ENCODE results near the gene LEKR1. TPM values are rescaled to one million over a fixed set of nuclear protein-coding genes. Genes with fewer than 3 reads are reported as not detected.

Gene LEKR1
- total RNA-seq, 1 experiment from 2014 or later, result 1.3 TPM

- BruUV-seq (replicated peaks), result no TSS peak
- no peak for DNase-seq (ENCODE audit: unreplicated experiment)
- Mint-ChIP-seq H3K27me3 (ENCODE audit: insufficient read depth, unreplicated experiment) (no peaks in the 10 kb centered on the region), H3K27ac (ENCODE audit: low read depth, unreplicated experiment) (no peak overlapping the region), H3K9me3 (ENCODE audit: unreplicated experiment) (no peaks in the 10 kb centered on the region), H3K4me1 (ENCODE audit: insufficient read depth, unreplicated experiment) (peaks cover 15% of the 10 kb centered on the region), H3K4me3 (ENCODE audit: unreplicated experiment) (no peak overlapping the region), H3K36me3 (ENCODE audit: insufficient read depth, unreplicated experiment) (no peaks in the 10 kb centered on the region)
- ChIA-PET CTCF (interaction anchor here (0.6 to 1.1 kb wide), 4 partner anchors 60 to 316 kb away, joined by 3 read pairs; no protein-coding TSS in a partner anchor), POLR2A (no interaction called here)
- no peak for TF ChIP-seq CTCF (IDR thresholded peaks at IDR 0.05; ENCODE audit: unreplicated experiment)
- intact Hi-C loops (cut with micrococcal nuclease), result no loop called here
Measured at GRCh38 chr3:157077565-157077991, 251.4 kb downstream of the LEKR1 start.

- BruUV-seq (replicated peaks), result no TSS peak
- Mint-ChIP-seq H3K36me3 (ENCODE audit: insufficient read depth, unreplicated experiment) (no peaks in the 10 kb centered on the region), H3K27ac (ENCODE audit: low read depth, unreplicated experiment) (no peak overlapping the region), H3K27me3 (ENCODE audit: insufficient read depth, unreplicated experiment) (no peaks in the 10 kb centered on the region), H3K9me3 (ENCODE audit: unreplicated experiment) (no peaks in the 10 kb centered on the region), H3K4me1 (ENCODE audit: insufficient read depth, unreplicated experiment) (peaks cover 22% of the 10 kb centered on the region), H3K4me3 (ENCODE audit: unreplicated experiment) (no peak overlapping the region)
- POLR2A ChIA-PET, result interaction anchor here (0.7 kb wide), 1 partner anchor 81 kb away, joined by 3 read pairs; no protein-coding TSS in a partner anchor
- TF ChIP-seq CTCF (IDR thresholded peaks at IDR 0.05; ENCODE audit: unreplicated experiment), result no peak
- CTCF ChIA-PET, result interaction anchor here (0.6 to 1.1 kb wide), 4 partner anchors 59 to 869 kb away, joined by 3 read pairs; no protein-coding TSS in a partner anchor
- intact Hi-C loops (cut with micrococcal nuclease), result no loop called here
- no peak for DNase-seq (ENCODE audit: unreplicated experiment)
Measured at GRCh38 chr3:157078131-157078810, 252.1 kb downstream of the LEKR1 start.

- Mint-ChIP-seq H3K4me1 (ENCODE audit: insufficient read depth, unreplicated experiment) (peaks cover 23% of the 10 kb centered on the region), H3K36me3 (ENCODE audit: insufficient read depth, unreplicated experiment) (no peaks in the 10 kb centered on the region), H3K9me3 (ENCODE audit: unreplicated experiment) (no peaks in the 10 kb centered on the region), H3K27me3 (ENCODE audit: insufficient read depth, unreplicated experiment) (no peaks in the 10 kb centered on the region), H3K4me3 (ENCODE audit: unreplicated experiment) (no peak overlapping the region), H3K27ac (ENCODE audit: low read depth, unreplicated experiment) (no peak overlapping the region)
- no peak for TF ChIP-seq CTCF (IDR thresholded peaks at IDR 0.05; ENCODE audit: unreplicated experiment)
- CTCF ChIA-PET, result interaction anchor here (0.6 kb wide), 2 partner anchors 266 to 568 kb away, joined by 3 to 5 read pairs; no protein-coding TSS in a partner anchor
- BruUV-seq (replicated peaks), result no TSS peak
- POLR2A ChIA-PET, result interaction anchor here (0.7 kb wide), 1 partner anchor 81 kb away, joined by 3 read pairs; no protein-coding TSS in a partner anchor
- DNase-seq (ENCODE audit: unreplicated experiment), result no peak
- intact Hi-C loops (cut with micrococcal nuclease), result no loop called here
Measured at GRCh38 chr3:157078811-157079185, 252.6 kb downstream of the LEKR1 start.

GRCh38 chr3:157079676-157080369 lies 253.7 kb downstream of the LEKR1 start:
- CTCF ChIA-PET, result interaction anchor here (0.6 to 13.3 kb wide), 7 partner anchors 14 to 404 kb away, joined by 3 to 260 read pairs (median 5); partner anchors contain the start of gene TIPARP
- no peaks in the 10 kb centered on the region for H3K9me3 Mint-ChIP-seq (ENCODE audit: unreplicated experiment)
- no peaks in the 10 kb centered on the region for H3K27me3 Mint-ChIP-seq (ENCODE audit: insufficient read depth, unreplicated experiment)
- intact Hi-C loops (cut with micrococcal nuclease), result loop anchor here (2.0 to 10.0 kb wide), 3 partner anchors 261 to 358 kb away; no protein-coding TSS in a partner anchor
- no peak for DNase-seq (ENCODE audit: unreplicated experiment)
- no peak for TF ChIP-seq CTCF (IDR thresholded peaks at IDR 0.05; ENCODE audit: unreplicated experiment)
- no peak overlapping the region for H3K4me3 Mint-ChIP-seq (ENCODE audit: unreplicated experiment)
- peaks cover 23% of the 10 kb centered on the region for H3K4me1 Mint-ChIP-seq (ENCODE audit: insufficient read depth, unreplicated experiment)
- POLR2A ChIA-PET, result interaction anchor here (0.6 to 4.0 kb wide), 4 partner anchors 48 to 525 kb away, joined by 4 to 119 read pairs (median 30); partner anchors contain the start of genes SSR3 and TIPARP
- no peaks in the 10 kb centered on the region for H3K36me3 Mint-ChIP-seq (ENCODE audit: insufficient read depth, unreplicated experiment)
- no peak overlapping the region for H3K27ac Mint-ChIP-seq (ENCODE audit: low read depth, unreplicated experiment)
- no TSS peak for BruUV-seq (replicated peaks)
